SH-SY5Y (cell line): Measurements from ENCODE around the gene CCDC106.

Experiments used
- GATA2 ChIP-seq: IDR thresholded peaks from 2 replicates; pipeline ENCODE4 v1.6.1; 2011; ENCODE audit warnings: mild to moderate bottlenecking, low read depth, low read length
- GATA3 ChIP-seq: IDR thresholded peaks from 2 replicates; pipeline ENCODE4 v1.6.1; 2011; ENCODE audit warnings: low read depth, mild to moderate bottlenecking, low read length, moderate library complexity

- TF ChIP-seq GATA2 = no peak
- TF ChIP-seq GATA3 = no peak
Observed at GRCh38 chr19:55697698-55698097, 49.7 kb downstream of the CCDC106 start.
